NK-92 treated with Interleukin-12 subunit alpha and Interleukin-12 subunit beta, amount 100 ng/mL, for 24 hours (cell line): Measurements from ENCODE around the gene ITIH4.
A peak's percentile ranks its signal among the peaks of the same experiment; 100 is the strongest.

Experiments used
- DNase-seq: peaks from one replicate; lab custom pipeline; 2025; lab: John Stamatoyannopoulos, UW

The ITIH4 gene

DNA sequence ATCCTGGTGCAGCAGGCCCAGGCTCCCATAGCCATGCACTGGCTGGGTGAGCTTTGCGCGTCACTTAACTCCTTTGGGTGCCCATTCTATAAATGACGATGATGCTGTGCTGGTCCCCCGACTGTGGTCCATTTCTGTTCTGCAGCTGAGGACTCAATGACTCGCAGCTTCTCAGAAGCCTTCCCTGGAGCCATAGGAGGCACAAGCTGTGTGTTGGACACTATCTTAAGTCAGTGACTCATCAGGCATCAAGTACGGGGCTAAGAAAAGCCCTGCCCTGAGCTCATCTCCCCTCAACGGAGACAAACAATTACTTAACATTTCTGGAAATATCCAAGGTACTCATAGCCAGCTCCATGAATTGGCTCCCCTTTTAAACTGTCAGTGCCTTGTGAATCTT lies 18.1 kb upstream of the ITIH4 start:
- DNase-seq: no peak

DNA sequence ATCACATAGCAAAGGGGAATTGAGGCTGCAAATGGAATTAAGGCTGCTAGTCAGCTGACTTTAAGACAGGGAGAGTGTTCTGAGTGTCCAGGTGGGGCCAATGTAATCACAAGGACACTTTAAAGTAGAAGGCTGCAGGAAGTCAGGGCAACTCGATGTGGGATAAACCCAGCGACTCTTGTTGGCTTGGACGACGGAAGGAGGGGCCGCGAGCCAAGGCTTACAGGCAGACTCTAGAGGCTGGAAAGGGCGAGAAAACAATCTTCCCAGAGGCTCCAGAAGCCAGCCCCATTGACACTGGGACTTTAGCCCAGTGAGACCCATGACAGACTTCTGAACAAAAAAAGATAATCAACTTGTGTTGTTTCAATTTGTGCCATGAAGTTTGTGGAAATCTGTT lies 17.3 kb upstream of the ITIH4 start:
- DNase-seq: no peak

DNA sequence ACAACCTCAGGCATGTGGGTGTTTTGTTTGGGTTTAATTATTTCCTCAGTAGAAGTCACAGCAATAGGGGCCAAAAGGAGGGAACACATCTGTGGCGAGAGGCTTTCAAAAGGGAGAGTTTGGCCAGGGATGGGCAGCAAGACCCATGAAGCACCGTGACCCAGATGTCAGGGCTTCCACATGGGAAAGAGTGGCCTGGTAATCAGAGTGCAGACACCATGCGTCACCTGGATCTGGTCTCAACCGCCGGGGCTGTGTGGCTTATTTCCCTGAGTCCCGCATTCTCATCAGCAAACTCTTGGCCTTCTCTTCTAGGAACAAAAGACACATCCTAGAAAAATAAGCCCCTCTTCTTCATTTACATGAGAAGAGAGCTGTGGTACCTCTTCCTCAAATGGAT lies 16.8 kb upstream of the ITIH4 start:
- DNase-seq: no peak

DNA sequence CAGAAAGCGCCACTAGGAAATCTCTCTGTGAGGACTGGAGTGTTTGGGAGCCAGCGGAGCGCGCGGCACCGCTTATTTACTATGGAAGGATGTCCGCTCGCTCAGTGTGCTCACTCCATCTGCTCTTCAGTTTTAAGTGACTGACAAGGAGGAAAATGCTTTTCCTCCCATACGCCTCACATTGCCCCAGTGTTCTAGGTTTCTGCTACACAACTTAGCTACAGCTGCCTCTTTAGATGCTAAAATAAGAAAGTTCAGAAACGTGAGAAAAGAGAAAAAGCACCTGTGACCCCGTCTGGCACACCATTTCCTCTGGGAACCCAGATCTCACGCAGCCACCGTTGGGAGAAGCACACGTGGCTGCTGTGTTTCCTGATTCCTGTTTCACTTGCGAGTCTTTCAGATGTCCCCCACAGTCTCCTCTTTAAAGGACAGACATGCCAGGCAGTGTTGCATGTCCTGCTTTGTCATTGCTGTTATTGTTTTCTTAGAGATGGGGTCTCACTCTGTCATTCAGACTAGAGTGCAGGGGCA lies 16.0 kb upstream of the ITIH4 start:
- DNase-seq: no peak

DNA sequence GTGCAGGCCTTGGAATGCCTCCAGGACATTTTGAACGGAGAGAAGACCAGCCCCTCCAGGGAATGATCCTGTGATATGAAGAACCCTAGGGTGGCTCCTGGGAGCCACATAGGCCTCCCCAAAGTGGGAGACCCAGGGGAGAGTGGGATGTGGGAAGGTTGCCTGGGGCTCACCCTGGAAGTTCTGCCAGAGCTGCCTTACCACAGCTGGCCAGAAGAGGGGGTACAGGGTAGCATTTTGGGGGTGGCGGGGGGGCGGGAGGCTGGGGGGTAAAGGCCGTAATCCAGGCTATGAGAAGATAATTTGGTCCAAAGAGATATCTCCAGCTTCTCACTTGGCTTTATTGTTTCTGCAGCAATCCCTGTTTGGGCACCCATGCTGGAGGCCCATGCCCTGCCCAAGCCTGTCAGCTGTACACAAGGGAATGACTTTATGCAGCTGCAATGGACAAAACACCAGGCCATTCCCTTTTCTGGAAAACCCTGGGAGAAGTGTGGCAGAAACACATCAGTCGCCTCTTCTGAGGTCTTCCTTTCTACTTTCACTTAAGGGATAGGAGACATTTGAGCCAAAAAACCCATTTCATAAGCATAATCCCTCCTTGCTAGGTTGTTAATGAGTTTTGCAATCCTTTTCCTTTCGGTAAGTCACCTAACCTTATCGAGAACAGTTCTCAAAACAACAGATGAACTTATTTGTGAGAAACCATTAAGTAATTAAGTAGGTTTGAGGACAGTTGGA lies 15.4 kb upstream of the ITIH4 start:
- no peak for DNase-seq

DNA sequence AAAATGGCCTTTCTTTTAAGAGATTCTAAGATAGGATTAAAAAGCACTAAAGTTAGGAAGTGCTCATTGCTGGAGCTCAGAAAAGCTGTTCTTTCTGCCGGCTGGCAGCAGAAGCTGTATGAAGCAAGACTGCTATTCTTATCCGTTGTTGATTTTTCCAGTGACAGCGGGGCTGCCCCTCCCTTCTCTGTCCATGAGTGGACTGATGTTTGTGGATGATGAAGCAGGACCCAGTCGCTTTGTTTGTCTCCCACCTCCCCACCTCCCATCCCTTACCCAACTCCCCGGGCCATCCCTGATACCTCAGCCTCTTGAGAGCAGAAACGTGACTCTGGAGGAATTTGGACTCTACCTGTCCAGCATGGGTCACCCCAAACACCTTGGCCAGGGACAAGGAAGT lies 14.7 kb upstream of the ITIH4 start:
- no peak for DNase-seq

DNA sequence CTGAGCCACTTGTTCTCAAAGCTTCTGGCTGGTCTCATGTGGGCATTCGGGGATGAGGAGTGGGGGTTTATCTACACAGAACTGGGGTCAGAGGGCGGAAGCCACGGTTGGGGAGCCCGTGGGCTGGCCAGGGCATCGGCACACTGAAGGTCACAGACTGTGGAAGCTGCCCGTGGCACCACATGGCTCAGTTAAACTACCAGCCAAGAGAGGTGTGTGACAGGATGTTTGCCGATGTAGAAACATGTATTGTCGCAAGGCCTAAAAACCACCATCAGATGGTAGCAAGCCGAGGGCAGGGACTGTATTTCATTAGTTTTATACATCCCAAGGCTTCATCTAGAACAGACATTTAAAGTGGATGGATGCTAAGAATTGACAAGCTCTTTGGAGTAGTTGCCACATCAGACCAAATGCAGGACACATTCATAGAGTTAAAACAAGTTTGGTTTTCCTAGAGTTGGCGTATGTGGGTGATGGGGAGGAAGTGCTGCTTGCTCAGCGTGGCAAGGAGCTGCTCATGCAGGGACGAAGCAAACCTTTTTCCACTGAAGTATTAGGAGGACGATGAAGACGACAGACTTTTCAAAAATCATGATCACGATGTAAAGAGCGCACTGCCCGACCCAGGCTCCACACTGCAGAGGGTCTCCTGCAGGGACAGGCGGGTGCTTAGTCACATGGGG lies 14.0 kb upstream of the ITIH4 start:
- no peak for DNase-seq

DNA sequence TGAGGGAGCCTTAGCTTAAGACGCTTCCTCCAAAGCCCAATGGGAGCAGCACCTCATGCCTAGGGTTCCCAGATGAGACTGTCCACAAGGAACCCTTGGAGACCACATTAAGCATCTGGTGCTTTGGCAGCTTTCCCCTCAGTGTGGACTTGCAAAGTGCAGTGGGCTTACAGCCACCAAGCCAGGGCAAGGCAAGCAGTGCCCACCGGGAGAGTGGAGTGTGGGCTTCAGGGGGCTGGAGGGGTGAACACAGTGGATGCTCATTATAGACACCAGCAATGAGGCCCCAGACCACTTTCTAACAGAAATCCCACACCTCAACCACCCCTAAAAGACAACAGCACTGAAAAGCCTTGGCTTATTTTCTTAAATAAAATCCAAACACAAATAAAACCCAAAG lies 13.4 kb upstream of the ITIH4 start:
- no peak for DNase-seq

DNA sequence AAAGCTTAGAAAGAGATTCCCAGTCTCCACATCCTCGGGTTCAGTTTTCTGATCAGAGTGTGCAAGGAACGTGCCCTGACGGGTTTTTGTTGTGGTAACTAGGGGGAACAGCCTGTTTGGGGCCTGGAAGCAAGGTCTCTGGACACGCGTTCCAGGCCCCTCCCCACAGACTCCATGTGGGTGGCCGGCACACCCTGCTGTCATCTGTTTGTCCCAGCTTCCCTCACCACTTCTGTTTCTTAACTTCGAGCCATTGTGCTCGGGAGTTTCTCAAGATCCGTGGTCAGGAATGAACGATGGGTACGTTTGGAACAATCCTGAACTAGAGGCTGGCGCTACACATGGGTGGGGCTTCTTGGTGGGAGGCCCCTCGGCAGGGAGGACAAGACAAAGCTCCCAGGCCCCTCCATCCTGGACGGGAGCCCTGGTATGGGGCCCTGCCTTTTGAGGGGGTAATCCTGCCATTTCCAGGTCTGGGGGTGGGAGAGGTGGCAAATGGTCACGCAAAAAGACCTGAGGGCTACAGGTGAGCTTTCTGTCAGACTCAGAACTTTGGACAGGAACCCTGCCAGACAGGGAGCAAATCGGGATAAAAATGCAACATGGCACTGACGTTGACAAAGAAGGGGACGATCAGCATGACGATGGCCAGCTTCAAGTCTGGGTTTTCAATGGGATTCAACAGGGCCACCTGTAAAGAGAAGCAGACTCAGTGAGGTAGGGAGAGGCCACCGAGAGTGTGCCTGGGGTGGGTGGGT lies 12.8 kb upstream of the ITIH4 start:
- DNase-seq: no peak

DNA sequence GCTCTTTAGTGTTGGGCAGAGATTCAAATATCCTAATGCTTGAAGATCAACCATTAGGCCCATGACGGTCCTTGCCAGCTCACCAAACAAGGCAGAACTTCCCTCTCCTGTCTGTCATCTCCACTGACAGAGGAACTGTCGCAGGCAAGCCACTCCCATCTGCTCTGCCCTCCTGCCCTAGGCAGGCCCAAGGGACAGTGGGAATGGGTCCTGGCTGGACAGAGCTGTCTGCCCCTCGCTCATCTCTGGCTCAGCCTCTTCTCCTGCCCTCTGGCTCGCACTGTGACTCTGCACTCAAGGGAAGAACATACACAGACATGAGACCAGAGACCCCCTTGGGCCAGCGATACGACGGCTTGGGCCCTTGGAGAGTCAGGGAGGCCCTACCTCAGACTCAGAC lies 12.0 kb upstream of the ITIH4 start:
- DNase-seq: no peak

DNA sequence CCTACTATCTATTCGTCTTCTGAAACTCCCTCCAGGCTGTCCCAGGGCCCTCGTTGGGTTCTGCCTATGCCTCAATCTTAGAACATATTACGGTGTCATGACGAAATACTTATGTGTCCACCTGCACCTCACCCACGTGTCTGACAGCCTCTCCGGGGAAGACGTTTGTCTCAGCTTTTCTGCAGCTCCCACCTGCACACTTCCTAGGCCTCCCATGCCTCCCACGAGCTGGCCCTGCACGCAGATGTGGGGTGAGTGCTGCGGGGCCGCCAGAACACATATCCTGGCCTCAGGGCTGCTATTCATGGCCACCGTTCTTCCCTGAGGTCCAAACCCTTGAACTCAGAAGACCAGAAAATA lies 11.5 kb upstream of the ITIH4 start:
- DNase-seq: no peak

DNA sequence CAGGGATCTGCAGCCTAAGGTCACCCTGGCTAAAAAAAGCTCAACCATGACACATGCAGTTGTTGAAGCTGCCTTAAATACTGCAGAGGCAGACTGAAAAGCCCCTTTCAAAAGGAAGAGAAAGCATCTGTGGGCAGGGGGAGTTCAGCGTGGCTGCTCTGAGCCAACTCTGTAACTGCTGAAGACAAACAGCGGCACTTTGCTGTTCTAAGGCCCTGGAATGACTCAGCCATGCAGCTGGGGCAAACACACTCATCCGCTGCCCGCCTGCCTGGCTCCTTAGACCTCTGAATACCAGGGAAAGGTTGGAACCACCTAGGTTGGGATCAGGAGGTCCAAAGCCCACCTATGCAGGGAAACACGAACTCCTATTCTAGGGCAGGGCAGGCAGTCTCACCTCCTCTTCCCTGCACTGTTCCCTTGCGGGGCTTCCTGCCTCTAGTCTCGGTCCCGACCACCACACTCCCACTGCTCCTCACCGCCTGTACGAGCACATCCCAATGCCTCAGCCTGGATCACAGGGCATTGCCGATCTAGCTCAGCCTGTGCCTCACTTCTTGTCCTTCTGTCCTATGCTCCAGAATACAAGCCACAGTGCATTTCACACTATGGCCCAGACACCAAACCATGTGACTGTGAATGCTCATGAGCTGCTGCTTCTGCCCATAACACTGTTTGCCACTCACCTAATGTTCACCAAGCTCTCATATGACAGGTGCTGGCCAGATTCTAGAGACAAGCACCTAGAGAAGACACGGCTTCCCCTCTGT lies 10.9 kb upstream of the ITIH4 start:
- no peak for DNase-seq

DNA sequence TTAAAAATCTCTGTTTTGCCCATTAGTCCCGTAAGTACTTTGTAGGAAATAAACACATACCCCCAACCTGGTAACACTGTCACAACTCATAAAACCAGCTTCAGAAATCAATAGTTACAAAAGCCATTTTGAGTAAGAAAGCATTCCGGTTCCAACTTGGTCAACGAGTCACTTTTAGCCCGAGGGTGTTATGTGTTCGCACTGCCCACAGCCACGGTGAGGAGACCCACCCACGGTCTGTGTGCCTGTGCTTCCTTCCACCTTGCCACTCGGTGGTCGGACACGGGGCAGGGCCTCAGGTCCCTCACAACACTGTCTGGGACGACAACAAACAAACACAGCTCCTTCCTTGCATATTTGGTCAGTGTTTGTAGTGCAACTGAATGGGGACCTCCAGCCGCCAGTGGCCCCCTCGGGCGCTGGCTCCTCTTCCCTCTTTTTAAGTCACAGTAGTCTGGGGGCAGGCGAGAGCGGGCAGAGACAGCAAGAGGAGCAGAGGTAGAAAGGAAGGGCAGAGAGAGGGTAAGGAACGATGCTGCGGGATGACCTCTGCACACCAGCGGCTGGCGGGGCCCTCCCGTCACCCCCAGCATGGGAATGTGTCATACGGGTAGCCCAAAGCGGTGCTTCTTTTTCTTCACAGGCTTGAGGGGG lies 9.5 kb upstream of the ITIH4 start:
- DNase-seq: no peak

DNA sequence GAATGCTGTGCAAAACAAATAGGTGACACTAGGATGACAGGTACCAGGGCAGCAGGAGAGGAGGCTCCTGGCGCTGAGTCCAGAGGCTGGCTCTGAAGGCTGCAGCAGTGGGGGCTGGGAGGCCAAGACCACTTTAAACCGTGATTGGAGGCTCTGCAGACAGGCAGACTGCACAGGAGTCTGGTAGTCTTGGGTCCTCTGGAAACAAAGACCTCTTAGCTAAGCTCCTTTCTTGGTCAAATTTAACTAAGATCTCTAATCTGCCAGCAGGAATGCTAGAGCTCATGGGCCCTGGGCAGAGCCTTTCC lies 8.8 kb upstream of the ITIH4 start:
- no peak for DNase-seq

DNA sequence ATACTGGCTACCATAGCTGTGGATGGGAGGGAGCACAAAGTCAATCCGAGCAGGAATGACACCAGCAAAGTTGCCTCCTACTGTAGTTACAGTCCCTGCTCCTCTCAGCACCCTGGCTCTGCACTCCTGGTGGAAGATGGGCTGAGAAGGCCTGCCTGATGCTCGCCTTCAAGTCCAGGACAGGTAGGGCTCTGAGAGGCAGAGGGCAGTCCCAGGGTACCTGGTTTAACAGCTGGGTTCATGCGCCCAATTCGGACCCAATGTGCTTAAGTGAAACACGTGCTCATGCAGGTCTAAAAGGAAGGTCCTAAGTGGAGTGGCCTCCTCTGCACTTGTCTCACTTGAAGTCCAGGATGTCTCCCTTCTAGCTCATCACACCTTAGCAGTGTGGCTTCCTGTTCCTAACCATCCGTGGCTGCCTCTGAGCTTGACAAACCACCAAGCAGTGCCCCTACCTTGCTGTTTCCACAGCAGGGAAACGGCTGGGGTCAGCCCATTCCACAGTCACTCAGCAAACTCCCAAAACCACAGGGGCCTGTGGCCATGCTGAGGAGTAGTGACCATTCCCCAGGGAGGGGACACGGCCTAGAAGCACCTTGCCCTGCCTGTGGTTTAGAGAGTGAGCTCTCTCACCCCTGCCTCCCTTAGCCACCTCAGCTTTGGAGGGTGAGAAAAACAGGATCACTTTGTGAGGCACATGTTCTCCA lies 8.2 kb upstream of the ITIH4 start:
- DNase-seq: peak; percentile 8

DNA sequence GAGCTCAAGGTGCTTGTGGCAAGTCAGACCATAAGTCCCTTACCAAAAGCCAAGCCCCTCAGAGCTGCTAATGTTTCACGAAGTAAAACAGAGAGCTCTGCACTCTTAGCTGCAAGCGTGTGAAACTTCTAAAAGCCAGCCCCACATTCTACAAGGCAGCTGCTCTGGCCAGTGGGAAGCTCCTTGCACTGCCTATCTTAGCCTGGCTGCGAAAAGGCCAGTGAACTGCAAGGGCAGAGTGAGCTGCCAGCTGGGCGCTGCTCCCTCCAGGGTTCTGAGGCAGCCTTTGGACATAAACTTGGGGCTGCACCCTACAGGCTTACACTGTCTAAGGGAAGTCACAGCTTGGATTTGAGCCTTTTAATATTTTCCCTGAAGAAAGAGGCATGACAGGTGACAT lies 6.5 kb upstream of the ITIH4 start:
- no peak for DNase-seq

DNA sequence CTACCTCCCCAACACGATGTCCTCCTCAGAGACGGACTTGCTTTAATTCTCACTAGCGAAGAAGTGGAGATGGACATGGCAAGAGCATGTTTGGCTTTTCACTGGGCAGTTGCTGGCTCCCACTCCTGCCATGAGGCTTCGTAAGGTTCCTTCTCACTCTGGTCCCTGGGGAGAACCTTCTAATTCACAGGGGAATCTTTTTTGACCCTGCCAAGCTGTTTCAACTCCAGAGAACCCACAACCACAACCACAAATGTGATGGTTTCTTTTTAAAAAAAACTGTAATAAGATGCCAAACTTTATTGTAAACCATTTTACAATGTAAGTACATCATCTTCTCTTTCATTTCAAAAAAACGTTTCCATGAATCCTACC lies 6.0 kb upstream of the ITIH4 start:
- no peak for DNase-seq

DNA sequence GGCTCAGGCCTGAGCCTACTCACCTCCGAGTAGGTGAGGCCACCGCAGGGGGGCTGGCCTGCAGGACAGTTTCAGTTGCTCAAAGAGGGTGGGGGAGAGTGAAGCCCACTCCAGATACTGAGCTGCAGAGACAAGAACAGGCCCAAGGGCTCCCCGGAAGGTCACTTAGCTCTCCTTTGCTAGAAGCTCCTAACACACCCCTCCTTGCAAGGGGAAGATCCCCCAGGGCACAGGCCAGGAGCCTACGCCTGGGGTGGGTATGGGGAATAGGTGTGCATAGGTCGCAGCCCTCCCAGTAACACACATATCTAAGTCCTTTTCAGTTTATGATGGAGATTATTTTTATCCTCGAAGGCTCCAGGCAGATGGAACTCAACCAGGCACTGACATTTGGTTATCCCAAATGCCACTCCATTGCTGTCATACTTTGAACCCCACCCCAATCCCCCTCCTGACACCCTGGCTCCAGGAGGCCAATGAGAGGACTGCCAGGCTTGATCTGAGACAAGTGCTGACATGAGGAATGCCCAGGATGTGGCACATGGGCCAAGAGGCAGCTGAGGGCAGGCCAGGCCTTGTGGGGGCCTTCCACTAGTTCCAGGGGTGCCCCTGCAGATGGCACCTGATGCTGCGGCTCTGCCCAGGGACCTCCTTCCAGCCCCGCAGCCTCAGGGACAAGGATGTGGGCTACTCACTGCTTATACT lies 5.4 kb upstream of the ITIH4 start:
- DNase-seq: no peak

DNA sequence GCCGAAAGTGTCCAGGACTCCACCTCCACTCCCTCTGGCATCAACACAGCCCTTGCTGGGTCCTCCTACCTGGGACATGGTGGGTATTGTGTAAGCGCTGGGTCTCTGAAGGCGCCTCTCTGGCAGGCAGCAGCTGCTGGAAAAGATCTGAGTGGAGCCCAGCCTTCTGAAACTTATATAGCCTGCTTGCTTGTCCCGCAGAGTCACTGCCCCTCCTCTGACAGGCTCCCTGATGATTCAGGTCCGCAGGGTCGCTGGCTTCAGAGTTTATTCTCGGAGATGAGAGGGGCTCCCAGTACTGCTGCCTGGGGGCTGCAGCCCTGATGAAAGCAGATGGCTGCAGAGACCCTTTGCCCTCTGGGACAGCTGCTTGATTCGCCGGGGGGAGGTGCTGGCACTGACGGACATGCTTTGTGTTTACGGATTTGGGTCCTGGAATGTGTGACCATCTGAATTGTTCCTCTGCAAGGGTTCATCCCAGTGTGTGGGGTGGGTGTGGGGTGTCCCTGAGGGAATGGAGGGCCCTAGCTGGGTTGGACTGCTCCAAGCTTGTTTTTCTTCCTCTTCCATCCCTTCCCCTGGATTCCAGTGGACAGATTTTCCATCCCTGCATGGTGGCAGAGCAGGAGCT lies 4.5 kb upstream of the ITIH4 start, which contains the start of gene MUSTN1:
MUSTN1 (minus strand) TSS at position 149 of the 631 bp plus-strand sequence; CDS start at position 78, 71 bp downstream.
- no peak for DNase-seq

DNA sequence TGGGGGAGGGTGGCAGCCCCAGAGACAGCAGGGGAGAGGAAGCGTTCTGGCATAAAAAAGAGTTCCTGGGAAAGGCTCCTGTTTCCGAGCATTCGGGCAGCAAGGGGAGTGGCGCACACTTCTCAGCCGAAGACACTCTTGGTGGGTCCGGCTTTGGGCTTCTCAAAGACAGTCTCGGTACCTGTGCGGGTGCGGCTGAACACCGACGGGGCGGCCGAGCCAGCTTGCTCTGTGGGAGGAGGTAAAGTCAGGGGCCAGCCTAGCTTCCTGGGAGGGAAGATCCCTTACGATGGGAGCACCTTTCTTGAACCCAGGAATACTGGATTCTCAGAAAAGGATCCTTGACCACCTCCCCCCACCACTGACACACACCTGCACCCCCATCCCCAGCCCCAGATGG lies 2.7 kb upstream of the ITIH4 start:
- DNase-seq: no peak
